Hepatocyte (in vitro differentiated cells): ENCODE results near the gene TCAF1.
"Not testable (repeated sequence)": the region's sequence is repeated elsewhere in the genome, so short reads cannot be mapped to it uniquely, and the experiment has no call there.

Experiments used
- EZH2 ChIP-seq: fragments of 200-600 bp; sonication (generic); IDR thresholded peaks from 2 replicates; pipeline ENCODE4 v1.6.1; 2016; ENCODE audit warnings: antibody characterized with exemption, mild to moderate bottlenecking, borderline replicate concordance
- EZH2phosphoT487 ChIP-seq: fragments of 200-600 bp; sonication (generic); IDR thresholded peaks from one replicate; pipeline ENCODE4 v1.6.1; 2018; ENCODE audit warnings: antibody characterized with exemption, mild to moderate bottlenecking, low read depth, moderate library complexity; ENCODE audit not compliant: unreplicated experiment, severe bottlenecking
- TF ChIP-seq, protein P1 (sequence below): fragments of 200-600 bp; sonication (generic); IDR thresholded peaks from 2 replicates; pipeline ENCODE4 v1.5.1; 2016; ENCODE audit warnings: antibody characterized with exemption, mild to moderate bottlenecking; ENCODE audit not compliant: poor library complexity

DNA sequence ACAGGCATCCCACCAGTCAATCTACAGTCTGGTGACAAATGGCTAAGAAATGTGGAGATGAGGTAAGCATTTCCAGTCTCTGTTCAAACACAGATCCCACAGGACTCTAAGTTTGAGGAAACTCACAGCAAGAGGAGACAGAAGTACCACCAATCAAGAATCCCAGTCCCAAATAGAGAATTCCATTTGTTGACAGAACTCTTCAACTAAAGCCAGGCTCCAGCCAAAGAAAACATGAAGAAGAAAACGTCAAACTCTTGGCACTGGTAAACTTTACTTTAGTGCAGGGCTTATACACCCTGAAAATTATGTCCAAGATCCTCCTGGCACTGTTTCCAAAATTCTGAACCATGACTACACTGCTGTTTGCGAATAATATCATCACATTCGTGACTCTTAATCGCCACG, 95.3 kb downstream of the TCAF1 start:
- TF ChIP-seq, protein P1, sequence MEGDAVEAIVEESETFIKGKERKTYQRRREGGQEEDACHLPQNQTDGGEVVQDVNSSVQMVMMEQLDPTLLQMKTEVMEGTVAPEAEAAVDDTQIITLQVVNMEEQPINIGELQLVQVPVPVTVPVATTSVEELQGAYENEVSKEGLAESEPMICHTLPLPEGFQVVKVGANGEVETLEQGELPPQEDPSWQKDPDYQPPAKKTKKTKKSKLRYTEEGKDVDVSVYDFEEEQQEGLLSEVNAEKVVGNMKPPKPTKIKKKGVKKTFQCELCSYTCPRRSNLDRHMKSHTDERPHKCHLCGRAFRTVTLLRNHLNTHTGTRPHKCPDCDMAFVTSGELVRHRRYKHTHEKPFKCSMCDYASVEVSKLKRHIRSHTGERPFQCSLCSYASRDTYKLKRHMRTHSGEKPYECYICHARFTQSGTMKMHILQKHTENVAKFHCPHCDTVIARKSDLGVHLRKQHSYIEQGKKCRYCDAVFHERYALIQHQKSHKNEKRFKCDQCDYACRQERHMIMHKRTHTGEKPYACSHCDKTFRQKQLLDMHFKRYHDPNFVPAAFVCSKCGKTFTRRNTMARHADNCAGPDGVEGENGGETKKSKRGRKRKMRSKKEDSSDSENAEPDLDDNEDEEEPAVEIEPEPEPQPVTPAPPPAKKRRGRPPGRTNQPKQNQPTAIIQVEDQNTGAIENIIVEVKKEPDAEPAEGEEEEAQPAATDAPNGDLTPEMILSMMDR, result not testable (repeated sequence)
- TF ChIP-seq EZH2, EZH2phosphoT487: not testable (repeated sequence)
